Activated naive CD8-positive, alpha-beta T cell treated with anti-CD3 and anti-CD28 coated beads for 36 hours (primary cell): ENCODE measurements around the gene HIF3A. TPM values are rescaled to one million over a fixed set of nuclear protein-coding genes. Genes with fewer than 3 reads are reported as not detected.
"Not testable (repeated sequence)": the region's sequence is repeated elsewhere in the genome, so short reads cannot be mapped to it uniquely, and the experiment has no call there.

Source experiments
- DNase-seq: peaks from one replicate; pipeline ENCODE4 v3.0.0; 2021
- H3K27ac Mint-ChIP-seq: one replicate; pipeline ENCODE4 v1.8.0; 2022; ENCODE audit warnings: mild to moderate bottlenecking, moderate library complexity, mixed read lengths
- H3K27me3 Mint-ChIP-seq: one replicate; pipeline ENCODE4 v1.8.0; 2022; ENCODE audit warnings: mild to moderate bottlenecking, mixed read lengths
- H3K36me3 Mint-ChIP-seq: one replicate; pipeline ENCODE4 v1.8.0; 2021; ENCODE audit warnings: mild to moderate bottlenecking, mixed read lengths
- H3K4me1 Mint-ChIP-seq: one replicate; pipeline ENCODE4 v1.8.0; 2021; ENCODE audit warnings: mixed read lengths
- H3K4me3 Mint-ChIP-seq: one replicate; pipeline ENCODE4 v1.8.0; 2022; ENCODE audit warnings: mild to moderate bottlenecking, moderate library complexity, mixed read lengths
- H3K9me3 Mint-ChIP-seq: one replicate; pipeline ENCODE4 v1.8.0; 2022; ENCODE audit warnings: mixed read lengths
- total RNA-seq, 2 experiments: library from RNA; stranded (reverse); gene quantifications; one replicate each; pipeline ENCODE4 v1.2.3, GENCODE V29; 2021

Gene HIF3A
- total RNA-seq, 2 experiments from 2014 or later = not detected

GRCh38 chr19:46373491-46374359 is 76.9 kb downstream of the HIF3A start:
- no peak for DNase-seq
- no peak overlapping the region for H3K4me3 Mint-ChIP-seq
- no peak overlapping the region for H3K27ac Mint-ChIP-seq
- H3K4me1 Mint-ChIP-seq = peaks cover 18% of the 10 kb centered on the region
- H3K27me3 Mint-ChIP-seq = no peaks in the 10 kb centered on the region
- no peaks in the 10 kb centered on the region for H3K9me3 Mint-ChIP-seq
- peaks cover 16% of the 10 kb centered on the region for H3K36me3 Mint-ChIP-seq

GRCh38 chr19:46374536-46375475 is 78.0 kb downstream of the HIF3A start:
- DNase-seq = no peak
- H3K27me3 Mint-ChIP-seq = no peaks in the 10 kb centered on the region
- peaks cover 13% of the 10 kb centered on the region for H3K4me1 Mint-ChIP-seq
- H3K4me3 Mint-ChIP-seq = no peak overlapping the region
- peaks cover 23% of the 10 kb centered on the region for H3K36me3 Mint-ChIP-seq
- no peaks in the 10 kb centered on the region for H3K9me3 Mint-ChIP-seq
- H3K27ac Mint-ChIP-seq = no peak overlapping the region

GRCh38 chr19:46375476-46376067 is 78.7 kb downstream of the HIF3A start:
- peak overlapping the region; percentile 63 for H3K27ac Mint-ChIP-seq
- H3K4me1 Mint-ChIP-seq = peaks cover 13% of the 10 kb centered on the region

GRCh38 chr19:46376241-46377153 is 79.7 kb downstream of the HIF3A start:
- Mint-ChIP-seq H3K36me3 (peaks cover 33% of the 10 kb centered on the region), H3K9me3 (no peaks in the 10 kb centered on the region), H3K27me3 (no peaks in the 10 kb centered on the region)

More at GRCh38 chr19:46375476-46376067, 78.7 kb downstream of the HIF3A start:
- not testable (repeated sequence) for H3K9me3 Mint-ChIP-seq, H3K27me3 Mint-ChIP-seq, DNase-seq, H3K4me3 Mint-ChIP-seq
- peaks cover 27% of the 10 kb centered on the region for H3K36me3 Mint-ChIP-seq

GRCh38 chr19:46378268-46378667 is 81.4 kb downstream of the HIF3A start:
- H3K27ac Mint-ChIP-seq = no peak overlapping the region
- H3K36me3 Mint-ChIP-seq = peaks cover 35% of the 10 kb centered on the region
- H3K4me3 Mint-ChIP-seq = no peak overlapping the region
- DNase-seq = no peak
- no peaks in the 10 kb centered on the region for H3K9me3 Mint-ChIP-seq
- H3K4me1 Mint-ChIP-seq = peaks cover 2% of the 10 kb centered on the region
- no peaks in the 10 kb centered on the region for H3K27me3 Mint-ChIP-seq

More at GRCh38 chr19:46376241-46377153, 79.7 kb downstream of the HIF3A start:
- H3K27ac Mint-ChIP-seq = no peak overlapping the region
- DNase-seq = no peak
- peaks cover 7% of the 10 kb centered on the region for H3K4me1 Mint-ChIP-seq
- H3K4me3 Mint-ChIP-seq = no peak overlapping the region

GRCh38 chr19:46380690-46381089 is 83.8 kb downstream of the HIF3A start:
- H3K27me3 Mint-ChIP-seq = no peaks in the 10 kb centered on the region
- peaks cover 35% of the 10 kb centered on the region for H3K36me3 Mint-ChIP-seq
- H3K4me1 Mint-ChIP-seq = peaks cover 2% of the 10 kb centered on the region
- no peak overlapping the region for H3K27ac Mint-ChIP-seq
- no peak overlapping the region for H3K4me3 Mint-ChIP-seq
- H3K9me3 Mint-ChIP-seq = no peaks in the 10 kb centered on the region
- no peak for DNase-seq

GRCh38 chr19:46381346-46381745 is 84.5 kb downstream of the HIF3A start:
- peaks cover 35% of the 10 kb centered on the region for H3K36me3 Mint-ChIP-seq
- H3K4me1 Mint-ChIP-seq = no peaks in the 10 kb centered on the region
- no peaks in the 10 kb centered on the region for H3K27me3 Mint-ChIP-seq
- H3K4me3 Mint-ChIP-seq = no peak overlapping the region
- DNase-seq = no peak
- H3K9me3 Mint-ChIP-seq = no peaks in the 10 kb centered on the region
- H3K27ac Mint-ChIP-seq = no peak overlapping the region

- DNase-seq = no peak
- H3K9me3 Mint-ChIP-seq = no peaks in the 10 kb centered on the region
- peaks cover 32% of the 10 kb centered on the region for H3K36me3 Mint-ChIP-seq
- H3K27ac Mint-ChIP-seq = no peak overlapping the region
- no peaks in the 10 kb centered on the region for H3K27me3 Mint-ChIP-seq
- H3K4me1 Mint-ChIP-seq = no peaks in the 10 kb centered on the region
- H3K4me3 Mint-ChIP-seq = no peak overlapping the region
Observed at GRCh38 chr19:46381756-46382345, 85.0 kb downstream of the HIF3A start.

GRCh38 chr19:46383171-46383815 is 86.5 kb downstream of the HIF3A start:
- no peaks in the 10 kb centered on the region for H3K4me1 Mint-ChIP-seq
- no peak for DNase-seq
- no peak overlapping the region for H3K27ac Mint-ChIP-seq

GRCh38 chr19:46383846-46384245 is 87.0 kb downstream of the HIF3A start:
- peaks cover 37% of the 10 kb centered on the region for H3K36me3 Mint-ChIP-seq

More at GRCh38 chr19:46383171-46383815, 86.5 kb downstream of the HIF3A start:
- no peak overlapping the region for H3K4me3 Mint-ChIP-seq
- no peaks in the 10 kb centered on the region for H3K9me3 Mint-ChIP-seq
- H3K27me3 Mint-ChIP-seq = no peaks in the 10 kb centered on the region
- H3K36me3 Mint-ChIP-seq = peaks cover 35% of the 10 kb centered on the region

GRCh38 chr19:46384396-46384795 is 87.6 kb downstream of the HIF3A start:
- DNase-seq = no peak
- Mint-ChIP-seq H3K27me3 (no peaks in the 10 kb centered on the region), H3K27ac (no peak overlapping the region), H3K9me3 (no peaks in the 10 kb centered on the region), H3K36me3 (peaks cover 34% of the 10 kb centered on the region), H3K4me1 (no peaks in the 10 kb centered on the region), H3K4me3 (no peak overlapping the region)

More at GRCh38 chr19:46383846-46384245, 87.0 kb downstream of the HIF3A start:
- Mint-ChIP-seq H3K4me3 (no peak overlapping the region), H3K4me1 (no peaks in the 10 kb centered on the region), H3K9me3 (no peaks in the 10 kb centered on the region), H3K27ac (no peak overlapping the region), H3K27me3 (no peaks in the 10 kb centered on the region)
- no peak for DNase-seq

GRCh38 chr19:46385636-46386035 is 88.8 kb downstream of the HIF3A start:
- H3K4me1 Mint-ChIP-seq = no peaks in the 10 kb centered on the region
- no peak overlapping the region for H3K4me3 Mint-ChIP-seq
- H3K36me3 Mint-ChIP-seq = peaks cover 35% of the 10 kb centered on the region
- H3K27me3 Mint-ChIP-seq = no peaks in the 10 kb centered on the region
- H3K9me3 Mint-ChIP-seq = no peaks in the 10 kb centered on the region
- no peak for DNase-seq
- H3K27ac Mint-ChIP-seq = peak overlapping the region; percentile 25

- H3K27me3 Mint-ChIP-seq = no peaks in the 10 kb centered on the region
- DNase-seq = no peak
- no peaks in the 10 kb centered on the region for H3K9me3 Mint-ChIP-seq
- H3K4me1 Mint-ChIP-seq = no peaks in the 10 kb centered on the region
- H3K27ac Mint-ChIP-seq = peak overlapping the region; percentile 25
- no peak overlapping the region for H3K4me3 Mint-ChIP-seq
- peaks cover 30% of the 10 kb centered on the region for H3K36me3 Mint-ChIP-seq
Observed at GRCh38 chr19:46386151-46386550, 89.3 kb downstream of the HIF3A start.
